ENCODE data around the gene ARID3A. TPM values are rescaled to one million over a fixed set of nuclear protein-coding genes. Genes with fewer than 3 reads are reported as not detected.

Gene ARID3A
- total RNA-seq, 1 experiment from 2014 or later: 239 TPM

GRCh38 chr19:1015782-1016646, 90.2 kb downstream of the ARID3A start:
- H3K27ac Mint-ChIP-seq (ENCODE audit: unreplicated experiment): no peak overlapping the region
- H3K27me3 Mint-ChIP-seq (ENCODE audit: insufficient read depth, unreplicated experiment): no peaks in the 10 kb centered on the region
- H3K36me3 Mint-ChIP-seq (ENCODE audit: insufficient read depth, unreplicated experiment): peaks cover 27% of the 10 kb centered on the region
- ChIA-PET POLR2A (no interaction called here), CTCF (no interaction called here)
- DNase-seq: no peak
- no peak overlapping the region for H3K4me3 Mint-ChIP-seq (ENCODE audit: unreplicated experiment)
- Histone ChIP-seq H3K9me3 (no peaks in the 10 kb centered on the region), H3K4me1 (peaks cover 23% of the 10 kb centered on the region), H3K4me3 (ENCODE audit: low read depth, low read length) (no peak overlapping the region), H3K27me3 (replicated peaks; ENCODE audit: control insufficient read depth, insufficient read depth, low read length) (no peaks in the 10 kb centered on the region), H3K36me3 (ENCODE audit: control insufficient read depth, insufficient read depth, low read length) (no peaks in the 10 kb centered on the region; the same call in 1 of the 2 replicates)
- peaks cover under 1% of the 10 kb centered on the region for H3K4me1 Mint-ChIP-seq (ENCODE audit: low read depth, unreplicated experiment)
- BruUV-seq (replicated peaks): no TSS peak
- TF ChIP-seq CTCF (IDR thresholded peaks at IDR 0.05; ENCODE audit: insufficient read depth in 1 of 2, low read depth in 1 of 2, low read length in 1 of 2, severe bottlenecking in 1 of 2, unreplicated experiment in 1 of 2): no peak
- intact Hi-C loops (cut with micrococcal nuclease; ENCODE audit: unreplicated experiment): no loop called here
- H3K9me3 Mint-ChIP-seq (ENCODE audit: unreplicated experiment): no peaks in the 10 kb centered on the region

- H3K9me3 ChIP-seq: no peaks in the 10 kb centered on the region
- H3K36me3 Mint-ChIP-seq (ENCODE audit: insufficient read depth, unreplicated experiment): peaks cover 34% of the 10 kb centered on the region
- CTCF ChIA-PET: interaction anchor here (0.5 kb wide), 1 partner anchor 136 kb away, joined by 3 read pairs; no protein-coding TSS in a partner anchor
- no peak overlapping the region for H3K4me3 ChIP-seq (ENCODE audit: low read depth, low read length)
- no TSS peak for BruUV-seq (replicated peaks)
- DNase-seq: no peak
- no peaks in the 10 kb centered on the region for H3K27me3 Mint-ChIP-seq (ENCODE audit: insufficient read depth, unreplicated experiment)
- H3K36me3 ChIP-seq (ENCODE audit: control insufficient read depth, insufficient read depth, low read length): no peaks in the 10 kb centered on the region; the same call in 1 of the 2 replicates
- H3K9me3 Mint-ChIP-seq (ENCODE audit: unreplicated experiment): no peaks in the 10 kb centered on the region
- H3K4me1 Mint-ChIP-seq (ENCODE audit: low read depth, unreplicated experiment): peaks cover 7% of the 10 kb centered on the region
- intact Hi-C loops (cut with micrococcal nuclease; ENCODE audit: unreplicated experiment): no loop called here
- peaks cover 23% of the 10 kb centered on the region for H3K4me1 ChIP-seq
- H3K27ac Mint-ChIP-seq (ENCODE audit: unreplicated experiment): no peak overlapping the region
- H3K4me3 Mint-ChIP-seq (ENCODE audit: unreplicated experiment): no peak overlapping the region
- H3K27me3 ChIP-seq (replicated peaks; ENCODE audit: control insufficient read depth, insufficient read depth, low read length): no peaks in the 10 kb centered on the region
- no peak for TF ChIP-seq CTCF (IDR thresholded peaks at IDR 0.05; ENCODE audit: insufficient read depth in 1 of 2, low read depth in 1 of 2, low read length in 1 of 2, severe bottlenecking in 1 of 2, unreplicated experiment in 1 of 2)
- POLR2A ChIA-PET: no interaction called here
Observed at GRCh38 chr19:1016647-1017114, 90.8 kb downstream of the ARID3A start.

GRCh38 chr19:1017115-1017905, 91.5 kb downstream of the ARID3A start:
- intact Hi-C loops (cut with micrococcal nuclease; ENCODE audit: unreplicated experiment): no loop called here
- ChIA-PET CTCF (interaction anchor here (0.5 kb wide), 1 partner anchor 136 kb away, joined by 3 read pairs; no protein-coding TSS in a partner anchor), POLR2A (no interaction called here)
- no peak overlapping the region for H3K4me3 Mint-ChIP-seq (ENCODE audit: unreplicated experiment)
- Histone ChIP-seq H3K4me1 (peaks cover 23% of the 10 kb centered on the region), H3K9me3 (no peaks in the 10 kb centered on the region), H3K36me3 (ENCODE audit: control insufficient read depth, insufficient read depth, low read length) (no peaks in the 10 kb centered on the region; the same call in 1 of the 2 replicates), H3K27me3 (replicated peaks; ENCODE audit: control insufficient read depth, insufficient read depth, low read length) (no peaks in the 10 kb centered on the region), H3K4me3 (ENCODE audit: low read depth, low read length) (no peak overlapping the region)
- H3K4me1 Mint-ChIP-seq (ENCODE audit: low read depth, unreplicated experiment): peaks cover 8% of the 10 kb centered on the region
- H3K36me3 Mint-ChIP-seq (ENCODE audit: insufficient read depth, unreplicated experiment): peaks cover 38% of the 10 kb centered on the region
- DNase-seq: no peak
- BruUV-seq (replicated peaks): no TSS peak
- no peak overlapping the region for H3K27ac Mint-ChIP-seq (ENCODE audit: unreplicated experiment)
- H3K27me3 Mint-ChIP-seq (ENCODE audit: insufficient read depth, unreplicated experiment): no peaks in the 10 kb centered on the region
- TF ChIP-seq CTCF (IDR thresholded peaks at IDR 0.05; ENCODE audit: insufficient read depth in 1 of 2, low read depth in 1 of 2, low read length in 1 of 2, severe bottlenecking in 1 of 2, unreplicated experiment in 1 of 2): no peak
- H3K9me3 Mint-ChIP-seq (ENCODE audit: unreplicated experiment): no peaks in the 10 kb centered on the region
